Measurements from ENCODE around the gene KRTAP4-2.
"Not testable (repeated sequence)": the region's sequence is repeated elsewhere in the genome, so short reads cannot be mapped to it uniquely, and the experiment has no call there.

KRTAP4-2 gene

GRCh38 chr17:41177727-41178271 lies at the start of gene KRTAP4-2:
KRTAP4-2 (minus strand) TSS chr17:41178221; CDS start chr17:41178164, 57 bp downstream.
- no peak within 1 kb of the TSS for H3K4me3 ChIP-seq (ENCODE audit: low read depth, low read length)
- TF ChIP-seq, protein P1, sequence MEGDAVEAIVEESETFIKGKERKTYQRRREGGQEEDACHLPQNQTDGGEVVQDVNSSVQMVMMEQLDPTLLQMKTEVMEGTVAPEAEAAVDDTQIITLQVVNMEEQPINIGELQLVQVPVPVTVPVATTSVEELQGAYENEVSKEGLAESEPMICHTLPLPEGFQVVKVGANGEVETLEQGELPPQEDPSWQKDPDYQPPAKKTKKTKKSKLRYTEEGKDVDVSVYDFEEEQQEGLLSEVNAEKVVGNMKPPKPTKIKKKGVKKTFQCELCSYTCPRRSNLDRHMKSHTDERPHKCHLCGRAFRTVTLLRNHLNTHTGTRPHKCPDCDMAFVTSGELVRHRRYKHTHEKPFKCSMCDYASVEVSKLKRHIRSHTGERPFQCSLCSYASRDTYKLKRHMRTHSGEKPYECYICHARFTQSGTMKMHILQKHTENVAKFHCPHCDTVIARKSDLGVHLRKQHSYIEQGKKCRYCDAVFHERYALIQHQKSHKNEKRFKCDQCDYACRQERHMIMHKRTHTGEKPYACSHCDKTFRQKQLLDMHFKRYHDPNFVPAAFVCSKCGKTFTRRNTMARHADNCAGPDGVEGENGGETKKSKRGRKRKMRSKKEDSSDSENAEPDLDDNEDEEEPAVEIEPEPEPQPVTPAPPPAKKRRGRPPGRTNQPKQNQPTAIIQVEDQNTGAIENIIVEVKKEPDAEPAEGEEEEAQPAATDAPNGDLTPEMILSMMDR (IDR thresholded peaks at IDR 0.05; ENCODE audit: borderline replicate concordance, insufficient read depth, low read depth, low read length) = no peak

- not testable (repeated sequence) for H3K4me3 ChIP-seq (ENCODE audit: low read depth, low read length)
Measured at GRCh38 chr17:41226598-41227095, 48.6 kb upstream of the KRTAP4-2 start, which contains the start of gene KRTAP9-2. KRTAP9-2 (plus strand) TSS chr17:41226648; CDS start chr17:41226655, 7 bp downstream.

GRCh38 chr17:41226051-41226450 lies 48.0 kb upstream of the KRTAP4-2 start:
- TF ChIP-seq, protein P1 (IDR thresholded peaks at IDR 0.05; ENCODE audit: borderline replicate concordance, insufficient read depth, low read depth, low read length) = no peak
- no peak overlapping the region for H3K4me3 ChIP-seq (ENCODE audit: low read depth, low read length)

DNA sequence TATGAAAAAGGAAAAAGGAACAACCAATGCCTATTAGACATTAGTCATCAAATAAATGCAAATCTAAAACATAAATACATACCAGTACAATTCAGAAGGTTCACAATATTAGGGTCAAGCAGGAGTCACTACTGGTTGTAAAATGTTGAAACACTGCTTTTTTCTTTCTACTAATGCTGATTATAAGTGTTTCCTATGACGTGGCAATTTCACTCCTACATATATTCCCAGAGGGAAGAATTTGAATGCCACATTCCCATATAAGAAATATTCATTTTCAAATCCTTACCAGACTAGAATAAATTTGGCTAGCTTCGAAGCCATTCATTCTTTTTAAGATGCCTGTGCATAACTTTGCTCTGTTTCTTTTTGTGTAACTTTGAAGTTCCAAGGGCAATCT lies 45.8 kb upstream of the KRTAP4-2 start:
- H3K4me3 ChIP-seq (ENCODE audit: low read depth, low read length) = no peak overlapping the region
- TF ChIP-seq, protein P1 (IDR thresholded peaks at IDR 0.05; ENCODE audit: borderline replicate concordance, insufficient read depth, low read depth, low read length) = no peak

DNA sequence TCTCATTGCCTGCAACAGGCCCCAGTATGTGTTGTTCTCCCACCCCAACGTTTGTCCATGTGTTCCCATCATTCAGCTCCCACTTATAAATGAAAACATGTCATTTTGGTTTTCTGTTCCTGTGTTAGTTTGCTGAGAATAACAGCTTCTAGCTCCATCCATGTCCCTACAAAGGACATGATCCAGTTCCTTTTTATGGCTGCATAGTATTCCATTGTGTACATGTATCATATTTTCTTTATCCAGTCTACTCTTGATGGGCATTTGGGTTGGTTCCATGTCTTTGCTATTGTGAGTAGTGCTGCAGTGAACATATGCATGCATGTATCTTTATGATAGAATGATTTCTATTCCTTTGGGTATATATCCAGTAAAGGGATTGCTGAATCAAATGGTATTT lies 37.7 kb upstream of the KRTAP4-2 start:
- no peak overlapping the region for H3K4me3 ChIP-seq (ENCODE audit: low read depth, low read length)
- TF ChIP-seq, protein P1 (IDR thresholded peaks at IDR 0.05; ENCODE audit: borderline replicate concordance, insufficient read depth, low read depth, low read length) = no peak

- no peak overlapping the region for H3K4me3 ChIP-seq (ENCODE audit: low read depth, low read length)
- TF ChIP-seq, protein P1 (IDR thresholded peaks at IDR 0.05; ENCODE audit: borderline replicate concordance, insufficient read depth, low read depth, low read length) = no peak
Measured at GRCh38 chr17:41212524-41213169, 34.6 kb upstream of the KRTAP4-2 start.

DNA sequence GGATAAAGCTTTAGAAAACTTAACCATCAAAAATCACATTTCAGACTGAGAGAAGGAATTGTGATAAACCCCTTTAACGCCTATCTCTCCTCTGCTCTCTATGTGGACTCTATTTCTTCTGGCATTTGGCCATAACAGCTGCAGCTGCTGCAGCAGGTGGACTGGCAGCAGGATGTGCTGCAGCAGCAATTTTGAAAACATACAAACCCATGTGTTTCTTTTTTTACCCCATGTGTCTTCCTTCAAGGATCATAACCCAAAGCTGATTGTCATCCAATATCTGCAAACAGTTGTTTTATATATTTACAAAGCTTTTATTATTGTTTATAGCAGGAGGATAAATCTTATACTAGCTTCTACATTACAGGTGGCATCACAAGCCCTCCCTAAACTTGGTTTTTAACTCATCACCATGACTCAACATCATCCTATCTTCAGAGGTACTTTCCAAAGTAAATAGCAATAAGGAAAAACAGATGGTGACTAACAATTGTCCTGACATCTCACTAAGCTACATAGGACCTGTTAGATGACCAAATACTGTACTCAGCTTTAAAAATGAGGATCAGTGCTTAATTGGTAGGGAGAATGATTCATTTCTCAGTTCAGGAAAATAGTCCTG lies 33.9 kb upstream of the KRTAP4-2 start:
- TF ChIP-seq, protein P1 (IDR thresholded peaks at IDR 0.05; ENCODE audit: borderline replicate concordance, insufficient read depth, low read depth, low read length) = no peak
- no peak overlapping the region for H3K4me3 ChIP-seq (ENCODE audit: low read depth, low read length)
